ENCODE data around the gene ABHD16B. TPM values are rescaled to one million over a fixed set of nuclear protein-coding genes. Genes with fewer than 3 reads are reported as not detected.

ABHD16B gene
- total and polyA plus RNA-seq, 2 donors (not counting 1 experiment from before 2014, with no cell fraction given): not detected

- TF ChIP-seq EZH2 (IDR thresholded peaks at IDR 0.05; ENCODE audit: borderline replicate concordance, insufficient read depth, low read depth, low read length, poor library complexity, severe bottlenecking) (no peak), CTCF (IDR thresholded peaks at IDR 0.05) (no peak)
- Histone ChIP-seq H3K4me1 (ENCODE audit: control insufficient read depth in 2 of 2, insufficient read depth in 2 of 2, low read length in 2 of 2) (peaks cover 12% of the 10 kb centered on the region in 2 donors), H3K9ac (ENCODE audit: low read length) (no peak overlapping the region), H3K27me3 (replicated peaks in 1 of 4; ENCODE audit: control extremely low read depth in 1 of 4, control insufficient read depth in 3 of 4, insufficient read depth in 4 of 4, low read length in 3 of 4) (peaks cover 0 to 35% (median 26%) of the 10 kb centered on the region in 4 experiments), H3K79me2 (ENCODE audit: control insufficient read depth, insufficient read depth, low read length) (no peaks in the 10 kb centered on the region), H3K4me2 (replicated peaks; ENCODE audit: low read depth, low read length, poor library complexity, severe bottlenecking) (no peak overlapping the region), H4K20me1 (ENCODE audit: control insufficient read depth, insufficient read depth, low read length, poor library complexity, severe bottlenecking) (no peaks in the 10 kb centered on the region), H3K27ac (ENCODE audit: low read length in 2 of 2) (no peak overlapping the region), H3K4me3 (ENCODE audit: control extremely low read depth in 1 of 5, extremely low read depth in 1 of 5, insufficient read depth in 1 of 5, low read depth in 2 of 5, low read length in 4 of 5) (no peak overlapping the region), H3K36me3 (replicated peaks in 1 of 2; ENCODE audit: control extremely low read depth in 1 of 2, control insufficient read depth in 1 of 2, extremely low read depth in 1 of 2, insufficient read depth in 2 of 2, low read length in 1 of 2) (no peaks in the 10 kb centered on the region), H2AFZ (ENCODE audit: insufficient read depth, low read depth, low read length, poor library complexity, severe bottlenecking) (no peak overlapping the region), H3K9me3 (ENCODE audit: control extremely low read depth in 1 of 3, control insufficient read depth in 2 of 3, insufficient read depth in 1 of 3, low read length in 2 of 3) (peaks cover 0 to 8% (median 0%) of the 10 kb centered on the region in 3 donors)
- Mint-ChIP-seq H3K27ac (no peak overlapping the region), H3K27me3 (peaks cover 38% of the 10 kb centered on the region), H3K4me1 (peaks cover 11% of the 10 kb centered on the region), H3K9me3 (ENCODE audit: insufficient read depth) (no peaks in the 10 kb centered on the region), H3K4me3 (no peak overlapping the region)
- no peak for ATAC-seq (ENCODE audit: low read depth)
- 94% methylated on average over 13 of the region's 13 CpGs for WGBS (ENCODE audit: insufficient coverage)
- CTCF ChIA-PET: no interaction called here
- intact Hi-C loops (cut with micrococcal nuclease): no loop called here
- POLR2A ChIA-PET: no interaction called here
- DNase-seq: no peak
These were observed 34.5 kb upstream of the ABHD16B start for GRCh38 chr20:63826753-63827152.

- H3K4me3 Mint-ChIP-seq: peak overlapping the region; percentile 29
- WGBS (ENCODE audit: insufficient coverage): 100% methylated on average over 4 of the region's 8 CpGs
- peaks cover 11% of the 10 kb centered on the region for H3K4me1 Mint-ChIP-seq
- ATAC-seq (ENCODE audit: low read depth) (no peak), DNase-seq (no peak)
- Histone ChIP-seq H3K9ac (ENCODE audit: low read length) (no peak overlapping the region), H3K4me1 (ENCODE audit: control insufficient read depth in 2 of 2, insufficient read depth in 2 of 2, low read length in 2 of 2) (peaks cover 12 to 16% of the 10 kb centered on the region in 2 donors), H3K36me3 (replicated peaks in 1 of 2; ENCODE audit: control extremely low read depth in 1 of 2, control insufficient read depth in 1 of 2, extremely low read depth in 1 of 2, insufficient read depth in 2 of 2, low read length in 1 of 2) (no peaks in the 10 kb centered on the region), H3K27me3 (replicated peaks in 1 of 4; ENCODE audit: control extremely low read depth in 1 of 4, control insufficient read depth in 3 of 4, insufficient read depth in 4 of 4, low read length in 3 of 4) (peaks cover 0 to 42% (median 26%) of the 10 kb centered on the region in 4 experiments), H3K9me3 (ENCODE audit: control extremely low read depth in 1 of 3, control insufficient read depth in 2 of 3, insufficient read depth in 1 of 3, low read length in 2 of 3) (peaks cover 0 to 8% (median 0%) of the 10 kb centered on the region in 3 donors), H3K4me2 (replicated peaks; ENCODE audit: low read depth, low read length, poor library complexity, severe bottlenecking) (no peak overlapping the region), H3K79me2 (ENCODE audit: control insufficient read depth, insufficient read depth, low read length) (no peaks in the 10 kb centered on the region), H3K27ac (ENCODE audit: low read length in 2 of 2) (no peak overlapping the region), H3K4me3 (ENCODE audit: control extremely low read depth in 1 of 5, extremely low read depth in 1 of 5, insufficient read depth in 1 of 5, low read depth in 2 of 5, low read length in 4 of 5) (no peak overlapping the region), H2AFZ (ENCODE audit: insufficient read depth, low read depth, low read length, poor library complexity, severe bottlenecking) (no peak overlapping the region), H4K20me1 (ENCODE audit: control insufficient read depth, insufficient read depth, low read length, poor library complexity, severe bottlenecking) (no peaks in the 10 kb centered on the region)
- no peak for TF ChIP-seq EZH2 (IDR thresholded peaks at IDR 0.05; ENCODE audit: borderline replicate concordance, insufficient read depth, low read depth, low read length, poor library complexity, severe bottlenecking)
- TF ChIP-seq CTCF (IDR thresholded peaks at IDR 0.05): no peak
- intact Hi-C loops (cut with micrococcal nuclease): no loop called here
- H3K9me3 Mint-ChIP-seq (ENCODE audit: insufficient read depth): no peaks in the 10 kb centered on the region
- no peak overlapping the region for H3K27ac Mint-ChIP-seq
- POLR2A ChIA-PET: no interaction called here
- peaks cover 35% of the 10 kb centered on the region for H3K27me3 Mint-ChIP-seq
- CTCF ChIA-PET: no interaction called here
These were observed 33.2 kb upstream of the ABHD16B start for GRCh38 chr20:63828124-63828523.
